A549 (cell line): ENCODE results near the gene EEFSEC. TPM values are rescaled to one million over a fixed set of nuclear protein-coding genes. Genes with fewer than 3 reads are reported as not detected.
"Not testable (repeated sequence)": the region's sequence is repeated elsewhere in the genome, so short reads cannot be mapped to it uniquely, and the experiment has no call there.

Experiments used
- ATAC-seq, 2 experiments: fragments of 200-7000 bp in 1 of 2; fragments of >200 bp in 1 of 2; cut with Nextera tagmentation in 1 of 2; cut with Tn5 transposase in 1 of 2; 3 replicates each; pipeline versions ENCODE4 v1.8.0 to v1.9.1; 2018 to 2020; ENCODE audit warnings: mild to moderate bottlenecking in 1 of 2, moderate library complexity in 1 of 2
- CTCF ChIA-PET: fragments of 300-600 bp; sonication (Branson Sonifier 250); formaldehyde crosslinking; extraction: SDS; loops from one replicate; lab custom pipeline; 2021; ENCODE audit warnings: antibody characterized with exemption, inconsistent platforms; lab: Yijun Ruan, JAX
- POLR2A ChIA-PET: fragments of 350-600 bp; formaldehyde crosslinking; extraction: SDS; loops from one replicate; lab custom pipeline; 2021; ENCODE audit warnings: antibody characterized with exemption, inconsistent platforms; lab: Yijun Ruan, JAX
- DNase-seq, 2 experiments: peaks; one replicate each; pipeline versions ENCODE4 v3.0.0 to v3.0.0-alpha.2; 2011 to 2016; ENCODE audit warnings: low read depth in 1 of 2, low spot score in 1 of 2
- FAIRE-seq: peaks from 2 replicates; lab custom pipeline; 2011; peaks lifted over from hg19 to GRCh38; lab: Jason Lieb, UNC
- H3K27ac ChIP-seq, 2 experiments: fragments of >200 bp; sonication (Bioruptor Twin); formaldehyde crosslinking; 3 replicates each; pipeline ENCODE4 v1.5.1; 2016 to 2017
- H3K4me1 ChIP-seq: fragments of >200 bp; sonication (Bioruptor Twin); formaldehyde crosslinking; 3 replicates; pipeline ENCODE4 v1.6.1; 2016
- H3K4me2 ChIP-seq: fragments of >200 bp; sonication (Bioruptor Twin); formaldehyde crosslinking; 3 replicates; pipeline ENCODE4 v1.6.1; 2016
- H3K4me3 ChIP-seq: fragments of >200 bp; sonication (Bioruptor Twin); formaldehyde crosslinking; 3 replicates; pipeline ENCODE4 v1.5.1; 2016
- H3K9me3 ChIP-seq: fragments of >200 bp; sonication (Bioruptor Twin); formaldehyde crosslinking; 3 replicates; pipeline ENCODE4 v1.6.1; 2016
- ATOH8 ChIP-seq: fragments of 250-450 bp; sonication (Bioruptor Pico); IDR thresholded peaks from 2 replicates; pipeline ENCODE4 v1.5.0; 2020; ENCODE audit warnings: low read depth, mild to moderate bottlenecking, moderate library complexity
- CBX2 ChIP-seq: fragments of 200-600 bp; sonication (generic); IDR thresholded peaks from 2 replicates; pipeline ENCODE4 v1.6.1; 2016; ENCODE audit warnings: low read depth, mild to moderate bottlenecking, borderline replicate concordance
- CBX8 ChIP-seq: fragments of 200-600 bp; sonication (generic); IDR thresholded peaks from 2 replicates; pipeline ENCODE4 v1.6.1; 2016
- EHF ChIP-seq: fragments of 250-450 bp; sonication (Bioruptor Pico); IDR thresholded peaks from 2 replicates; pipeline ENCODE4 v1.5.0; 2020; ENCODE audit warnings: mild to moderate bottlenecking
- EHMT2 ChIP-seq: fragments of 200-600 bp; sonication (generic); IDR thresholded peaks from 2 replicates; pipeline ENCODE4 v1.6.1; 2016; ENCODE audit warnings: antibody characterized with exemption, low read depth, mild to moderate bottlenecking, moderate library complexity
- FOSB ChIP-seq: fragments of 250-450 bp; sonication (Bioruptor Pico); IDR thresholded peaks from 2 replicates; pipeline ENCODE4 v1.5.0; 2020; ENCODE audit warnings: mild to moderate bottlenecking, moderate library complexity
- FOSL2 ChIP-seq, 2 experiments: fragments of 450-650 bp in 1 of 2; fragments of >200 bp in 1 of 2; sonication (Bioruptor Twin) in 1 of 2; formaldehyde crosslinking; IDR thresholded peaks; 2 replicates each; pipeline versions ENCODE4 v1.5.0 to v1.6.1; 2016 to 2020; ENCODE audit warnings: mild to moderate bottlenecking in 1 of 2, moderate library complexity in 1 of 2
- HMGXB4 ChIP-seq: fragments of 250-450 bp; sonication (Bioruptor Pico); IDR thresholded peaks from 2 replicates; pipeline ENCODE4 v1.5.0; 2021; ENCODE audit warnings: mild to moderate bottlenecking, moderate library complexity, borderline replicate concordance
- JUN ChIP-seq, 2 experiments: fragments of >200 bp; sonication (Bioruptor Twin); formaldehyde crosslinking; IDR thresholded peaks; 2 replicates in 1 of 2; 3 replicates in 1 of 2; pipeline ENCODE4 v1.6.1; 2016 to 2017
- KDM5A ChIP-seq: fragments of 200-600 bp; sonication (generic); IDR thresholded peaks from 2 replicates; pipeline ENCODE4 v1.6.1; 2016; ENCODE audit warnings: antibody characterized with exemption, mild to moderate bottlenecking
- MAFK ChIP-seq: fragments of 450-650 bp; IDR thresholded peaks from 2 replicates; pipeline ENCODE4 v1.6.1; 2014; ENCODE audit not compliant: partially characterized antibody
- MAX ChIP-seq: IDR thresholded peaks from 2 replicates; pipeline ENCODE4 v1.6.1; 2012
- MAZ ChIP-seq: fragments of 150-350 bp; IDR thresholded peaks from 2 replicates; pipeline ENCODE4 v1.6.1; 2014; ENCODE audit warnings: antibody characterized with exemption, low read depth, low read length, borderline replicate concordance
- NFE2L2 ChIP-seq: fragments of 150-350 bp; conservative IDR thresholded peaks from 2 replicates; pipeline ENCODE4 v1.6.1; 2014; ENCODE audit warnings: low read length
- NR3C1 ChIP-seq: fragments of >200 bp; sonication (Bioruptor Twin); formaldehyde crosslinking; IDR thresholded peaks from 3 replicates; pipeline ENCODE4 v1.6.1; 2017
- POLR2A ChIP-seq: IDR thresholded peaks from 2 replicates; pipeline ENCODE4 v1.6.1; 2012; ENCODE audit warnings: mild to moderate bottlenecking, low read length
- RFX5 ChIP-seq: fragments of 450-650 bp; IDR thresholded peaks from 2 replicates; pipeline ENCODE4 v1.7.1; 2014; ENCODE audit warnings: antibody characterized with exemption, mild to moderate bottlenecking, moderate library complexity
- SREBF2 ChIP-seq: fragments of 450-650 bp; IDR thresholded peaks from 2 replicates; pipeline ENCODE4 v1.6.1; 2014; ENCODE audit warnings: mild to moderate bottlenecking, moderate library complexity
- TFCP2L1 ChIP-seq: fragments of 250-450 bp; sonication (Bioruptor Pico); IDR thresholded peaks from 2 replicates; pipeline ENCODE4 v1.5.0; 2021; ENCODE audit warnings: mild to moderate bottlenecking
- TP53 ChIP-seq: fragments of 250-450 bp; sonication (Bioruptor Pico); IDR thresholded peaks from 2 replicates; pipeline ENCODE4 v1.5.0; 2021; ENCODE audit warnings: mild to moderate bottlenecking, moderate library complexity
- ZFP36 ChIP-seq: fragments of 450-650 bp; IDR thresholded peaks from 2 replicates; pipeline ENCODE4 v1.6.1; 2014; ENCODE audit warnings: borderline replicate concordance; ENCODE audit not compliant: partially characterized antibody
- ZNF302 ChIP-seq: fragments of 250-450 bp; sonication (Bioruptor Pico); IDR thresholded peaks from 2 replicates; pipeline ENCODE4 v1.9.0; 2021; ENCODE audit warnings: inconsistent platforms, mild to moderate bottlenecking, moderate library complexity
- ZSCAN20 ChIP-seq: fragments of 250-450 bp; sonication (Bioruptor Pico); IDR thresholded peaks from 2 replicates; pipeline ENCODE4 v1.8.0; 2022; ENCODE audit warnings: mild to moderate bottlenecking, moderate library complexity
- WGBS: methylation state at CpG from one replicate; pipeline ENCODE4 v1.1.6; 2017; ENCODE audit errors: missing lambda C conversion rate; 5-methylcytosine and 5-hydroxymethylcytosine counted together
- polyA plus RNA-seq, 4 experiments: library from polyadenylated mRNA; depleted of rRNA in 3 of 4; stranded (reverse); fragments of >200 nt; fragmentation: RNase III in 1 of 4; extraction: RNeasy Plus Mini Kit Qiagen cat#74134 plus additional on column Dnase treatment in 1 of 4; gene quantifications; 2 replicates in 3 of 4; 3 replicates in 1 of 4; pipeline ENCODE4 v1.2.3, GENCODE V29; 2011 to 2017

Gene EEFSEC
- polyA plus RNA-seq, 2 of the 4 experiments (the other 2 are of a cell fraction) = 6.9 to 7.3 TPM

- H3K4me3 ChIP-seq = peak overlapping the region; percentile 75
- POLR2A ChIA-PET = interaction anchor here (0.7 to 2.7 kb wide), 2 partner anchors 23 to 29 kb away, joined by 3 to 21 read pairs; partner anchors contain the start of gene RUVBL1
- TF ChIP-seq NR3C1 = no peak
- TF ChIP-seq ZFP36 = no peak
- TF ChIP-seq ZSCAN20 (CRISPR knock-in tag) = no peak
- no peak for TF ChIP-seq NFE2L2
- no peak for TF ChIP-seq TP53 (CRISPR knock-in tag)
- TF ChIP-seq POLR2A = no peak
- no peak for TF ChIP-seq CBX2
- TF ChIP-seq FOSB (CRISPR knock-in tag) = no peak
- TF ChIP-seq EHF (CRISPR knock-in tag) = no peak
- DNase-seq (peak in 1 of 2 experiments; percentile 89), ATAC-seq (peak in 1 of 2 experiments; percentile 87; a peak in 3 of 6 replicates), FAIRE-seq (no peak)
- H3K4me2 ChIP-seq = peak overlapping the region; percentile 94
- 71% methylated on average over 10 of the region's 29 CpGs for WGBS
- CTCF ChIA-PET = interaction anchor here (1.3 to 1.9 kb wide), 2 partner anchors 15 to 18 kb away, joined by 3 to 4 read pairs; no protein-coding TSS in a partner anchor
- H3K27ac ChIP-seq = peak overlapping the region; percentile 88 to 100
- no peaks in the 10 kb centered on the region for H3K9me3 ChIP-seq
- peaks cover 7% of the 10 kb centered on the region; the same call in 2 of the 3 replicates for H3K4me1 ChIP-seq
Observed at GRCh38 chr3:128152419-128153155, 694 bp upstream of the EEFSEC start.

GRCh38 chr3:128154354-128154753, 1.1 kb downstream of the EEFSEC start:
- POLR2A ChIA-PET = interaction anchor here (0.7 to 2.7 kb wide), 2 partner anchors 31 to 333 kb away, joined by 6 to 21 read pairs; partner anchors contain the start of gene RUVBL1

GRCh38 chr3:128155616-128156360, 2.5 kb downstream of the EEFSEC start:
- CTCF ChIA-PET = interaction anchor here (0.7 to 2.8 kb wide), 2 partner anchors 15 to 22 kb away, joined by 3 to 9 read pairs; no protein-coding TSS in a partner anchor
- FAIRE-seq (no peak), ATAC-seq (no peak)
- no peak overlapping the region for H3K4me2 ChIP-seq
- H3K4me1 ChIP-seq = peaks cover 7% of the 10 kb centered on the region; the same call in 2 of the 3 replicates
- H3K4me3 ChIP-seq = no peak overlapping the region
- 87% methylated on average over 3 of the region's 3 CpGs for WGBS
- no peak for TF ChIP-seq SREBF2
- no peak for TF ChIP-seq MAZ
- TF ChIP-seq MAFK = no peak
- TF ChIP-seq EHMT2 = no peak
- no peak for TF ChIP-seq KDM5A
- no peak for TF ChIP-seq HMGXB4
- TF ChIP-seq ZNF302 (CRISPR knock-in tag) = no peak
- TF ChIP-seq NFE2L2 = no peak
- no peak for TF ChIP-seq FOSL2 (IDR thresholded peaks at IDR 0.05)
- no peak for TF ChIP-seq FOSL2 (CRISPR knock-in tag; IDR thresholded peaks at IDR 0.05)
- no peak for TF ChIP-seq FOSB (CRISPR knock-in tag)
- TF ChIP-seq MAX = no peak
- no peak for TF ChIP-seq TFCP2L1 (CRISPR knock-in tag)
- no peak for TF ChIP-seq RFX5
- no peak for TF ChIP-seq JUN (IDR thresholded peaks at IDR 0.05)
- TF ChIP-seq CBX8 = no peak
- TF ChIP-seq ATOH8 (CRISPR knock-in tag) = no peak
- TF ChIP-seq, all 56 proteins: peak for 0
- Histone ChIP-seq H3K9me3 (no peaks in the 10 kb centered on the region), H3K27ac (no peak overlapping the region)
- POLR2A ChIA-PET = no interaction called here
- DNase-seq = no peak

More at GRCh38 chr3:128154354-128154753, 1.1 kb downstream of the EEFSEC start:
- FAIRE-seq, H3K4me1 ChIP-seq, DNase-seq, H3K9me3 ChIP-seq, CTCF ChIA-PET, ATAC-seq: not testable (repeated sequence)
- Histone ChIP-seq H3K4me3 (peak overlapping the region; percentile 75), H3K4me2 (peak overlapping the region; percentile 94), H3K27ac (peak overlapping the region; percentile 88 to 100; a peak in 5 of 6 replicates)
- WGBS = 90% methylated on average over 16 of the region's 16 CpGs
